ENCODE measurements around the gene IPO4.
A peak's percentile ranks its signal among the peaks of the same experiment; 100 is the strongest.

Gene IPO4

DNA sequence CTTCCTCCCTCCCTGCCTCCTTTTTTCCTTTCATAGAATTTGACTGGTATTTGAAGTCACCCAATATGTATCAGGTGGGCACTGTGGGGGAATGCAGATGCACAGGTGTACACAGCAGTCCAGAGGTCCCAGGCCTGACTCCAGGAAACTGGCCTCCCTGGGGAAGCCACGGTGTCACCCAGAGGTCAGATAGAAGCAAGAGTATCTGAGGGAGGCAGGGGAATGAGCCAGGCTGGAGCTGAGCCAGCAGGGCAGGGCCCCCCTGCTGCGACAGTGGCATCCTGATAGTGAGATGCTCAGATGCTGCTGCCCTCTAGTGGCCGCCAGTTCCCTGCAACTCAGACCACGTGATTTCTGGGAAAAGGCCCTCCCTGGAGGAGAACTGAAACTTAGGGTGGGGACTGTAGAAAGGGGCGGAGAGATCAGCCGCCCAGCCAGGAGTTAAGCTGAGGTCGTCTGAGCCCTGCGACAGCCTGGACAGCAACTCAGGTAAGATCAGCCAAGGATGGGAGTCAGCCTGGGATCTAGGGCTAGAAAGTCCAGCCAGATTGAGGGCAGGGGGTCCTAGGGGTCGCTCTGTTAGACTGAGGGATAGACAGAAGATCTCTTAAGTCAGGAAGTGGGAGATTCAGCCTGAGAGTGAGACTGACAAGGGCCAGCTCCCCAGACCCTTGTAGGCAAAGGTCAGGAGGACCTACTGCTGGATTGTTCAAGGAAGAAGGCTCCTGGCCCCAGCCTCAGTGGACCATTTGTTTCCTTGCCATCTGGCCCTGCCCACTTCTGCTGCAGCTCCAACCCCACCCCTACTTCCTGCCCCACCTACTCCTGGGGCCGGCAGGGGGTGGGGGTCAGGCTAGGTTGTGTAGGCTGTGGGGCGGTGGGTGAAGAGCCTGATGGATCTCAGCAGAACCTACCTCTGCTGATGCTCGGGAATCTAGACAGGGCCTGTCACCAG is 27.5 kb downstream of the IPO4 start, which contains the start of gene IRF9:
IRF9 (plus strand) TSS at position 416 of the 955 bp plus-strand sequence. CDS start 880 bp downstream, outside the sequence.
- Mint-ChIP-seq H3K27ac (peak within 1 kb of the TSS; percentile 93), H3K36me3 (ENCODE audit: low read depth) (peaks cover 98% of the 10 kb centered on the region), H3K4me1 (ENCODE audit: low read depth) (peaks cover 66% of the 10 kb centered on the region), H3K9me3 (no peaks in the 10 kb centered on the region), H3K4me3 (peak within 1 kb of the TSS; percentile 95), H3K27me3 (no peaks in the 10 kb centered on the region)
- intact Hi-C loops (cut with micrococcal nuclease), result loop anchor here (1.0 to 5.0 kb wide), 5 partner anchors 14 to 104 kb away; partner anchors contain the start of genes DCAF11, NRL, PCK2 and RNF31

DNA sequence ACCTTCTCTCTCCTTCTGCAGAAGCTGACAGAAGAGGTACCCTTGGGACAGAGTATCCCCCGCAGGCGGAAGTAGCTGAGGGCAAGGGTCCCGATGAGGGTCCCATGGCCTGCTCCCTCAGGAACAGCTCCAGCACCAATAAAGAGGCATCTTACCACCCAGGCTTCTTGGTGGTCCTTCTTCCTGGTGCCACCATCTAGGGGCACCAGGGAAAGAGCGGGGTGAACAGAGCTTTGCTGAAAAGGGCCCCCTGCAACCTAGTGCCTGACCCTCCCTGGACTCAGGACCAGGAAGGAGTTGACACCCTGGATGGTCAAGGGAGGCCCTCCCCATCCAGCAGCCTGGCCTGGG is 28.1 kb downstream of the IPO4 start:
- Mint-ChIP-seq H3K9me3 (no peaks in the 10 kb centered on the region), H3K27me3 (no peaks in the 10 kb centered on the region), H3K4me1 (ENCODE audit: low read depth) (peaks cover 59% of the 10 kb centered on the region), H3K36me3 (ENCODE audit: low read depth) (peaks cover 98% of the 10 kb centered on the region), H3K4me3 (peak overlapping the region; percentile 95), H3K27ac (peak overlapping the region; percentile 93)
- intact Hi-C loops (cut with micrococcal nuclease), result loop anchor here (5.0 kb wide), 2 partner anchors 37 to 103 kb away; partner anchors contain the start of gene TM9SF1

DNA sequence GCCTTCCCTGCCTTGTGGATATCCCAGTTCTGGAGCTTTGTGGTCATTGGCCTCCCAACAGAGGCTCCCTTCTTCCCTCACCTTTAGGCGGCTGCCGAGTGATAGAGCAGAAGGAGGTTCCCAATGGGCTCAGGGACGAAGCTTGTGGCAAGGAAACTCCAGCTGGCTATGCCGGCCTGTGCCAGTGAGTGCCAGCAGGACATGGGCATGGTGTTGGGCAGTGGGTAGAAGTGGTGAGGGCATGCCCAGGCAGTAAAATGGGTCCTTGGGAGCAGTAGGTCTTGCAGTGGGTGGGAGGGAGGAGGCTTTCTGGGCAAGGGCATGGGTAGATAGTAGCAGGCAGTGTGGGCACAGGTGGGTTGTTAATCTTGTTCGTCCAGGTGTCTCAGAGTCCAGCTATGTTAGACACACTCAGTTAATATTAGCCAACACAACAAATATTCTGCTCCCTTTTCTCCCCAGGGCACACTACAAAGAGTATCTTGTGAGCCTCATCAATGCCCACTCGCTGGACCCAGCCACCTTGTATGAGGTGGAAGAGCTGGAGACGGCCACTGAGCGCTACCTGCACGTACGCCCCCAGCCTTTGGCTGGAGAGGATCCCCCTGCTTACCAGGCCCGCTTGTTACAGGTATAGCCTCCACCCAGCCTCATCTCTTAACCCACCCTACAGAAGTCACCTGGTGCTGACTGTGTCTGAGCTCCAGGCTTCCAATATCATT is 28.7 kb downstream of the IPO4 start:
- H3K36me3 Mint-ChIP-seq (ENCODE audit: low read depth), result peaks cover 98% of the 10 kb centered on the region
- H3K9me3 Mint-ChIP-seq, result no peaks in the 10 kb centered on the region
- intact Hi-C loops (cut with micrococcal nuclease), result loop anchor here (5.0 kb wide), 2 partner anchors 37 to 103 kb away; partner anchors contain the start of gene TM9SF1
- H3K27me3 Mint-ChIP-seq, result no peaks in the 10 kb centered on the region
- H3K4me3 Mint-ChIP-seq, result no peak overlapping the region
- peaks cover 54% of the 10 kb centered on the region for H3K4me1 Mint-ChIP-seq (ENCODE audit: low read depth)
- H3K27ac Mint-ChIP-seq, result peak overlapping the region; percentile 93

DNA sequence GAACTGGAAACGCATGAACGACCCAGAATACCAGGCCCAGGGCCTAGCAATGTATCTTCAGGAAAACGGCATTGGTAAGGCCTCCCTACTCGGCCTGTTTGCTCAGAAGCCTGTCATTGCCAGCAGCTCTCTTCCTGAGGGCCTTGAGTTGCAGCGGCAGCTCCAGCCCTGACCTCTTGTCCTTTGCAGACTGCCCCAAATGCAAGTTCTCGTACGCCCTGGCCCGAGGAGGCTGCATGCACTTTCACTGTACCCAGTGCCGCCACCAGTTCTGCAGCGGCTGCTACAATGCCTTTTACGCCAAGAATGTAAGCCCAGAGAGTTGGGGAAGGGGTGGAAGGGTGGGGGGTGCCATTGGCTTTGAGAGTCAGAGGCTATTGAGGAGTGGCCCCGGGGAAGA is 31.3 kb downstream of the IPO4 start:
- Mint-ChIP-seq H3K36me3 (ENCODE audit: low read depth) (peaks cover 94% of the 10 kb centered on the region), H3K9me3 (no peaks in the 10 kb centered on the region), H3K4me3 (no peak overlapping the region), H3K27ac (peak overlapping the region; percentile 4), H3K4me1 (ENCODE audit: low read depth) (peaks cover 28% of the 10 kb centered on the region), H3K27me3 (no peaks in the 10 kb centered on the region)
- intact Hi-C loops (cut with micrococcal nuclease), result no loop called here

DNA sequence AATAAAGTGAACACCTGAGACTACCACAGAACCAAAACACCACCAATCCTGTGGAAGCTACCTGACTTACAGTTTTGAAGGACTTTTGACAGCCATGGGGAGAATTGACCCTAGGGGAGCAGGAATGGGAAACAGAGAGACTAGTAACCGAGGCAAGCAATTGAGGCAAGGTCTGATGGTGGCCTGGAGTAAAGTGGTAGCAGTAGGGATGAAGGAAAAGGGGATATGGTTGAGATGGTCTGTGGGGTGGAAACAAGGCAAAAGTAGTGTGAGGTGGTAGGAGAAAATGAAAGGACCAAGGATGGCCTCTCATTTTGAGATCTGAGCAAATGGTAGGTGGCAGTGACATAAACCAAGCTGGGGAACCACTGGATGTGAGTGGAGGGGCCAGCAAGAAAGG is 31.8 kb downstream of the IPO4 start:
- Mint-ChIP-seq H3K27me3 (no peaks in the 10 kb centered on the region), H3K4me1 (ENCODE audit: low read depth) (peaks cover 23% of the 10 kb centered on the region), H3K27ac (peak overlapping the region; percentile 4), H3K36me3 (ENCODE audit: low read depth) (peaks cover 94% of the 10 kb centered on the region), H3K4me3 (no peak overlapping the region), H3K9me3 (no peaks in the 10 kb centered on the region)
- intact Hi-C loops (cut with micrococcal nuclease), result no loop called here

DNA sequence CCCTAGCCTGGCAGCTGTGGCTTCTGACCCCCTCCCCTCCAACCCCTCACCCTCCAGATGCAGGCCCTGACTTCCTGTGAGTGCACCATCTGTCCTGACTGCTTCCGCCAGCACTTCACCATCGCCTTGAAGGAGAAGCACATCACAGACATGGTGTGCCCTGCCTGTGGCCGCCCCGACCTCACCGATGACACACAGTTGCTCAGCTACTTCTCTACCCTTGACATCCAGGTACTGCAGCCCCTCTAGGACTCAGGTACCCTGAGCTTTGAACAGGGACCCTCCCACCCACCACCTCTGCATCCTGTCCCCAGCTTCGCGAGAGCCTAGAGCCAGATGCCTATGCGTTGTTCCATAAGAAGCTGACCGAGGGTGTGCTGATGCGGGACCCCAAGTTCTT is 33.5 kb downstream of the IPO4 start:
- H3K9me3 Mint-ChIP-seq, result no peaks in the 10 kb centered on the region
- peaks cover 94% of the 10 kb centered on the region for H3K36me3 Mint-ChIP-seq (ENCODE audit: low read depth)
- intact Hi-C loops (cut with micrococcal nuclease), result no loop called here

DNA sequence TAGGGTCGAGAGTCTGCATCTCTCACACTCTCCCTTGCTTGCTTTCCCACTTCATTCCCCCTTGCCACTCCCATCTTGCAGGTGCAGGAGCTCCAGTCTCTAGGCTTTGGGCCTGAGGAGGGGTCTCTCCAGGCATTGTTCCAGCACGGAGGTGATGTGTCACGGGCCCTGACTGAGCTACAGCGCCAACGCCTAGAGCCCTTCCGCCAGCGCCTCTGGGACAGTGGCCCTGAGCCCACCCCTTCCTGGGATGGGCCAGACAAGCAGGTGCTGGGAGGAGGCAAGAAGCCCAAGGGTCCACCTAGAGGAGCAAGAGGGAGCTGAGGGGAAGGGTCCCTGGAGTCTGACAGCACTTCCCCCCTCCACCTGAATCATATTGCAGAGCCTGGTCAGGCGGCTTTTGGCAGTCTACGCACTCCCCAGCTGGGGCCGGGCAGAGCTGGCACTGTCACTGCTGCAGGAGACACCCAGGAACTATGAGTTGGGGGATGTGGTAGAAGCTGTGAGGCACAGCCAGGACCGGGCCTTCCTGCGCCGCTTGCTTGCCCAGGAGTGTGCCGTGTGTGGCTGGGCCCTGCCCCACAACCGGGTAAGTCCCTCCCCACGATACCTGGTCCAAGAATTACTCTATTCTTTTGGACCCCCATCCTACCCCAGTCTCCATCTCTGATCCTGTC is 37.1 kb downstream of the IPO4 start:
- intact Hi-C loops (cut with micrococcal nuclease), result no loop called here
- Mint-ChIP-seq H3K9me3 (no peaks in the 10 kb centered on the region), H3K27ac (no peak overlapping the region), H3K4me1 (ENCODE audit: low read depth) (peaks cover 29% of the 10 kb centered on the region), H3K27me3 (no peaks in the 10 kb centered on the region), H3K4me3 (no peak overlapping the region), H3K36me3 (ENCODE audit: low read depth) (peaks cover 95% of the 10 kb centered on the region)

More for the DNA sequence above, 33.5 kb downstream of the IPO4 start:
- Mint-ChIP-seq H3K27me3 (no peaks in the 10 kb centered on the region), H3K27ac (no peak overlapping the region), H3K4me1 (ENCODE audit: low read depth) (peaks cover 12% of the 10 kb centered on the region), H3K4me3 (no peak overlapping the region)

DNA sequence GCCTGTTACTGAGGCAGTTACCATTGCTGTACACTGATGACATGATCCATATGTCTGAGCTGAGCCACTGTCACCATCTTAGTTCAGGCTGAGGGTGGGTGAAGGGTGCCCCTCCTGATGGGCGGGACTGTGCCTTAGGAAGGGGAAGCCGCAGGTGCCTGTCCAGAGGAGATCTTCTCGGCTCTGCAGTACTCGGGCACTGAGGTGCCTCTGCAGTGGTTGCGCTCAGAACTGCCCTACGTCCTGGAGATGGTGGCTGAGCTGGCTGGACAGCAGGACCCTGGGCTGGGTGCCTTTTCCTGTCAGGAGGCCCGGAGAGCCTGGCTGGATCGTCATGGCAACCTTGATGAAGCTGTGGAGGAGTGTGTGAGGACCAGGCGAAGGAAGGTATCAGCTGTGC is 37.6 kb downstream of the IPO4 start:
- intact Hi-C loops (cut with micrococcal nuclease), result no loop called here
- Mint-ChIP-seq H3K4me1 (ENCODE audit: low read depth) (peaks cover 33% of the 10 kb centered on the region), H3K9me3 (no peaks in the 10 kb centered on the region), H3K4me3 (no peak overlapping the region), H3K27ac (no peak overlapping the region), H3K36me3 (ENCODE audit: low read depth) (peaks cover 95% of the 10 kb centered on the region), H3K27me3 (no peaks in the 10 kb centered on the region)

DNA sequence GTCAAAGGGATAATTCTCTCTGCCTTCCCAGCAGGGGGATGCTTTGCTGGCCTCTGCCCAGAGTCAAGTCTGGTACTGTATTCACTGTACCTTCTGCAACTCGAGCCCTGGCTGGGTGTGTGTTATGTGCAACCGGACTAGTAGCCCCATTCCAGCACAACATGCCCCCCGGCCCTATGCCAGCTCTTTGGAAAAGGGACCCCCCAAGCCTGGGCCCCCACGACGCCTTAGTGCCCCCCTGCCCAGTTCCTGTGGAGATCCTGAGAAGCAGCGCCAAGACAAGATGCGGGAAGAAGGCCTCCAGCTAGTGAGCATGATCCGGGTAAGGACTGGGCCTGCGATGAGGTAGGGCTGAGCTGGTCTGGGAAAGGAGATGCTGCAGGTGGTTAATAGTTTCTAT is 38.0 kb downstream of the IPO4 start:
- peaks cover 93% of the 10 kb centered on the region for H3K36me3 Mint-ChIP-seq (ENCODE audit: low read depth)
- intact Hi-C loops (cut with micrococcal nuclease), result no loop called here
- H3K9me3 Mint-ChIP-seq, result no peaks in the 10 kb centered on the region
- no peaks in the 10 kb centered on the region for H3K27me3 Mint-ChIP-seq
- H3K27ac Mint-ChIP-seq, result no peak overlapping the region
- H3K4me1 Mint-ChIP-seq (ENCODE audit: low read depth), result peaks cover 37% of the 10 kb centered on the region
- H3K4me3 Mint-ChIP-seq, result no peak overlapping the region

DNA sequence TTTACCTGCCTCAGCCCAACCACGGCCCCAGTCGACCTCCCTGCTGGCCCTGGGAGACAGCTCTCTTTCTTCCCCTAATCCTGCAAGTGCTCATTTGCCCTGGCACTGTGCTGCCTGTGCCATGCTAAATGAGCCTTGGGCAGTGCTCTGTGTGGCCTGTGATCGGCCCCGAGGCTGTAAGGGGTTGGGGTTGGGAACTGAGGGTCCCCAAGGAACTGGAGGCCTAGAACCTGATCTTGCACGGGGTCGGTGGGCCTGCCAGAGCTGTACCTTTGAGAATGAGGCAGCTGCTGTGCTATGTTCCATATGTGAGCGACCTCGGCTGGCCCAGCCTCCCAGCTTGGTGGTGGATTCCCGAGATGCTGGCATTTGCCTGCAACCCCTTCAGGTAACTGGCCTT is 38.6 kb downstream of the IPO4 start:
- intact Hi-C loops (cut with micrococcal nuclease), result no loop called here
- H3K4me1 Mint-ChIP-seq (ENCODE audit: low read depth), result peaks cover 42% of the 10 kb centered on the region

DNA sequence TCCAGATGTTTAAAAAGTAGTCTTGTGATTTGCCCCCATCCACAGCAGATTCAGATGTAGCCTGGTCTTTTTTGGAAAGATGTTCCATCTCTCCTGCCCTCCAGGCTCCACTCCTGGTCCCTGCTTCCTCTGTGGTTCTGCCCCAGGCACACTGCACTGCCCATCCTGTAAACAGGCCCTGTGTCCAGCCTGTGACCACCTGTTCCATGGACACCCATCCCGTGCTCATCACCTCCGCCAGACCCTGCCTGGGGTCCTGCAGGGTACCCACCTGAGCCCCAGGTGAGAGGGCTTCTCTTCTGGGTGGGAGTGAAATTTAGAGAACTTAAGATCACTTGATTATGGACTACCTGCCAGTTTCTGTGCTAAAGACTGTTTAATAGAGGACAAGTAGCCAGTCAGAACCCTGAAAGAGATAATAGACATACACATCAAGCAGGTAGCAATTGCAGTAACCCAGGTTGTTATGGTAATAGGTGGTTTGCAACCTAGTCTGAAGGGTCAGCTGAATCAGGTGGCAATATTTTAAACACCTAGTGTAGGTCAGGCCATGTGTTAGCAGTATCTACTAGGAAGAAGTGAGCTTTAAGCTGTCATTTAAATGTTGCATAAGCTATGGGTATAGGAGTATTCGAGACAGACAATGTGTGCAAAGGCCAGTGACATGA is 39.2 kb downstream of the IPO4 start:
- no peaks in the 10 kb centered on the region for H3K27me3 Mint-ChIP-seq
- H3K36me3 Mint-ChIP-seq (ENCODE audit: low read depth), result peaks cover 93% of the 10 kb centered on the region
- peaks cover 49% of the 10 kb centered on the region for H3K4me1 Mint-ChIP-seq (ENCODE audit: low read depth)
- no peaks in the 10 kb centered on the region for H3K9me3 Mint-ChIP-seq
- no peak overlapping the region for H3K4me3 Mint-ChIP-seq
- intact Hi-C loops (cut with micrococcal nuclease), result no loop called here
- H3K27ac Mint-ChIP-seq, result no peak overlapping the region

More for the DNA sequence above, 38.6 kb downstream of the IPO4 start:
- Mint-ChIP-seq H3K36me3 (ENCODE audit: low read depth) (peaks cover 93% of the 10 kb centered on the region), H3K27me3 (no peaks in the 10 kb centered on the region), H3K27ac (no peak overlapping the region), H3K9me3 (no peaks in the 10 kb centered on the region), H3K4me3 (no peak overlapping the region)

DNA sequence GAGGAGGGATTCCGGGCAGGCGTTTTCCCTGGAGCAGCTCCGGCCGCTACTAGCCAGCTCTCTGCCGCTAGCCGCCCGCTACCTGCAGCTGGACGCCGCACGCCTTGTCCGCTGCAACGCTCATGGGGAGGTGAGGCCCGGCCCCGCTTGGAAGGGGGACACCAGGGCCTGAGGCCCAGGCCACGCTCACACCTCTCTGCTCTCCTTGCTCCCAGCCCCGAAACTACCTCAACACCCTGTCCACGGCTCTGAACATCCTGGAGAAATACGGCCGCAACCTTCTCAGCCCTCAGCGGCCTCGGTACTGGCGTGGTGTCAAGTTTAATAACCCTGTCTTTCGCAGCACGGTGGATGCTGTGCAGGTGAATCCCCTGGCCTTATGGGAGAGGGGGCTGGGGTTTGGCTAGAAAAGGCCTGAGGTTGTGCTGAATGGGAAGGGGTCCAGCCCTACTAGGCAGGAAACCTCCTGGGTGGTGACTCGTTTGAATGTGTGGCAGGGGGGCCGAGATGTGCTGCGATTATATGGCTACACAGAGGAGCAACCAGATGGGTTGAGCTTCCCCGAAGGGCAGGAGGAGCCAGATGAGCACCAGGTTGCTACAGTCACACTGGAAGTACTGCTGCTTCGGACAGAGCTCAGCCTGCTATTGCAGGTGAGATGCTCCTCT is 40.7 kb downstream of the IPO4 start:
- intact Hi-C loops (cut with micrococcal nuclease), result loop anchor here (1.0 to 2.0 kb wide), 4 partner anchors 13 to 85 kb away; partner anchors contain the start of genes DCAF11, GMPR2, IPO4 and IRF9
- no peaks in the 10 kb centered on the region for H3K27me3 Mint-ChIP-seq
- peak overlapping the region; percentile 98 for H3K4me3 Mint-ChIP-seq
- H3K4me1 Mint-ChIP-seq (ENCODE audit: low read depth), result peaks cover 54% of the 10 kb centered on the region
- H3K9me3 Mint-ChIP-seq, result no peaks in the 10 kb centered on the region
- H3K36me3 Mint-ChIP-seq (ENCODE audit: low read depth), result peaks cover 96% of the 10 kb centered on the region
- H3K27ac Mint-ChIP-seq, result peak overlapping the region; percentile 91
